Measurements from ENCODE around the gene RASIP1.

RASIP1 gene

DNA sequence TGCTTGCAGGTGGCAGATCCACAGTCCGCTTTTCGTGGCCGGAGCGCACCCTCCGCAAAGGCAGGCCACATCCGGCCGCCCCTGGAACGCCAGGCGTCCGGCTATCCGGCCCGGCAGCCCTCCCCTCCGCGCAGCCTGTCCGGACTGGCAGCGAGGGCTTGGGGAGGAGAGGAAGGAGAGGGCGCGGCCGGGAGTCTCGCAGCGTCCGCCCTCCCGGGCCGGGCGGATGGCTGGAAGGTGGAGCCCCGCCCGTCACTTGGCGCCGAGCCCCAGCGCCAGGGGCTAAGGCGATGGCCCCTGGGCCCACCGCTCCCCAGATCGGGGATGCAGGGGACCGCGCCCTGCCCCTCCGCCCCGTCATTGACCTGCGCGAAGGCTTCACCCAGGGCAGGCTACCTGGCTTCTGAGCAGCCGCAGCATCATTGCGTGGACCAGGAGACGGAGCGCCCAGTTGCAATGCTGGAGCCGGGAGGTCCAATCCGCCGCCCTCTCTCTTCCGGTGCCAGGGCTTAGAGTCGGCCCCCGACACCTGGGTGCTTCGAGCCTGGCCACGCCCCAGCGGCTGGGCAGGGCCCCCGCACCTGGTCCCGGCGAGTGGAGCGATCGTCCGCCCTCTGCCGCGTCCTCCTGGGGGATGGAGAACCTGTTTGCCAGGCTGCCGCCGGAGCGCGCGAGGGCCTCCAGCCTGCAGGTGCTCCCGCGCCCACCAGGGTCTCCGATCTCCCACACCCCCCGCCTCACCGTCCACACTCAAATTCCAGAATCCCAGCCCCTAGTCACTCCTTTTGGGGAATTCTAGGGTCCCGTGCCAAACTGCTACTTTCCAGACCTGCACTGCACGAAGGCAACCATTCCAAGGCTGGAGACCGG lies 12.3 kb upstream of the RASIP1 start, which contains the start of gene FUT1 (continued):
- TF ChIP-seq, protein P1, sequence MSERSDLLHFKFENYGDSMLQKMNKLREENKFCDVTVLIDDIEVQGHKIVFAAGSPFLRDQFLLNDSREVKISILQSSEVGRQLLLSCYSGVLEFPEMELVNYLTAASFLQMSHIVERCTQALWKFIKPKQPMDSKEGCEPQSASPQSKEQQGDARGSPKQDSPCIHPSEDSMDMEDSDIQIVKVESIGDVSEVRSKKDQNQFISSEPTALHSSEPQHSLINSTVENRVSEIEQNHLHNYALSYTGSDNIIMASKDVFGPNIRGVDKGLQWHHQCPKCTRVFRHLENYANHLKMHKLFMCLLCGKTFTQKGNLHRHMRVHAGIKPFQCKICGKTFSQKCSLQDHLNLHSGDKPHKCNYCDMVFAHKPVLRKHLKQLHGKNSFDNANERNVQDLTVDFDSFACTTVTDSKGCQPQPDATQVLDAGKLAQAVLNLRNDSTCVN (tag by site-specific recombination; optimal IDR thresholded peaks at IDR 0.05): peak; percentile 48
- TF ChIP-seq, protein P2, sequence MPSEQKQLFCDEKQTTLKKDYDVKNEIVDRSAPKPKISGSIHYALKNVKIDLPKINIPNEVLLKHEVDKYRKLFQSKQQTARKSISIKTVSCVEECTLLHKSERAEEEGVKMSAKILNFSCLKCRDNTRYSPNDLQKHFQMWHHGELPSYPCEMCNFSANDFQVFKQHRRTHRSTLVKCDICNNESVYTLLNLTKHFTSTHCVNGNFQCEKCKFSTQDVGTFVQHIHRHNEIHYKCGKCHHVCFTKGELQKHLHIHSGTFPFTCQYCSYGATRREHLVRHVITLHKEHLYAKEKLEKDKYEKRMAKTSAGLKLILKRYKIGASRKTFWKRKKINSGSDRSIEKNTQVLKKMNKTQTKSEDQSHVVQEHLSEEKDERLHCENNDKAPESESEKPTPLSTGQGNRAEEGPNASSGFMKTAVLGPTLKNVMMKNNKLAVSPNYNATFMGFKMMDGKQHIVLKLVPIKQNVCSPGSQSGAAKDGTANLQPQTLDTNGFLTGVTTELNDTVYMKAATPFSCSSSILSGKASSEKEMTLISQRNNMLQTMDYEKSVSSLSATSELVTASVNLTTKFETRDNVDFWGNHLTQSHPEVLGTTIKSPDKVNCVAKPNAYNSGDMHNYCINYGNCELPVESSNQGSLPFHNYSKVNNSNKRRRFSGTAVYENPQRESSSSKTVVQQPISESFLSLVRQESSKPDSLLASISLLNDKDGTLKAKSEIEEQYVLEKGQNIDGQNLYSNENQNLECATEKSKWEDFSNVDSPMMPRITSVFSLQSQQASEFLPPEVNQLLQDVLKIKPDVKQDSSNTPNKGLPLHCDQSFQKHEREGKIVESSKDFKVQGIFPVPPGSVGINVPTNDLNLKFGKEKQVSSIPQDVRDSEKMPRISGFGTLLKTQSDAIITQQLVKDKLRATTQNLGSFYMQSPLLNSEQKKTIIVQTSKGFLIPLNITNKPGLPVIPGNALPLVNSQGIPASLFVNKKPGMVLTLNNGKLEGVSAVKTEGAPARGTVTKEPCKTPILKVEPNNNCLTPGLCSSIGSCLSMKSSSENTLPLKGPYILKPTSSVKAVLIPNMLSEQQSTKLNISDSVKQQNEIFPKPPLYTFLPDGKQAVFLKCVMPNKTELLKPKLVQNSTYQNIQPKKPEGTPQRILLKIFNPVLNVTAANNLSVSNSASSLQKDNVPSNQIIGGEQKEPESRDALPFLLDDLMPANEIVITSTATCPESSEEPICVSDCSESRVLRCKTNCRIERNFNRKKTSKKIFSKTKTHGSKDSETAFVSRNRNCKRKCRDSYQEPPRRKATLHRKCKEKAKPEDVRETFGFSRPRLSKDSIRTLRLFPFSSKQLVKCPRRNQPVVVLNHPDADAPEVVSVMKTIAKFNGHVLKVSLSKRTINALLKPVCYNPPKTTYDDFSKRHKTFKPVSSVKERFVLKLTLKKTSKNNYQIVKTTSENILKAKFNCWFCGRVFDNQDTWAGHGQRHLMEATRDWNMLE (tag by site-specific recombination; conservative IDR thresholded peaks at IDR 0.05; ENCODE audit: low read depth): no peak
- TF ChIP-seq GLIS2 (tag by site-specific recombination; IDR thresholded peaks at IDR 0.05) (peak; percentile 74), ZNF416 (tag by site-specific recombination; IDR thresholded peaks at IDR 0.05) (no peak), ZBTB21 (tag by site-specific recombination; IDR thresholded peaks at IDR 0.05) (peak; percentile 14; the same call in 1 of the 2 replicates), SALL2 (tag by site-specific recombination; IDR thresholded peaks at IDR 0.05; ENCODE audit: borderline replicate concordance) (no peak), ZNF341 (tag by site-specific recombination; IDR thresholded peaks at IDR 0.05; ENCODE audit: low read depth) (peak; percentile 53), ZNF549 (tag by site-specific recombination; IDR thresholded peaks at IDR 0.05) (no peak), ZFHX2 (tag by site-specific recombination; conservative IDR thresholded peaks at IDR 0.05) (peak; percentile 67), YY2 (tag by site-specific recombination; IDR thresholded peaks at IDR 0.05) (no peak; the same call in 1 of the 2 replicates), ZNF221 (tag by site-specific recombination; IDR thresholded peaks at IDR 0.05; ENCODE audit: borderline replicate concordance) (no peak)
- TF ChIP-seq, protein P3, sequence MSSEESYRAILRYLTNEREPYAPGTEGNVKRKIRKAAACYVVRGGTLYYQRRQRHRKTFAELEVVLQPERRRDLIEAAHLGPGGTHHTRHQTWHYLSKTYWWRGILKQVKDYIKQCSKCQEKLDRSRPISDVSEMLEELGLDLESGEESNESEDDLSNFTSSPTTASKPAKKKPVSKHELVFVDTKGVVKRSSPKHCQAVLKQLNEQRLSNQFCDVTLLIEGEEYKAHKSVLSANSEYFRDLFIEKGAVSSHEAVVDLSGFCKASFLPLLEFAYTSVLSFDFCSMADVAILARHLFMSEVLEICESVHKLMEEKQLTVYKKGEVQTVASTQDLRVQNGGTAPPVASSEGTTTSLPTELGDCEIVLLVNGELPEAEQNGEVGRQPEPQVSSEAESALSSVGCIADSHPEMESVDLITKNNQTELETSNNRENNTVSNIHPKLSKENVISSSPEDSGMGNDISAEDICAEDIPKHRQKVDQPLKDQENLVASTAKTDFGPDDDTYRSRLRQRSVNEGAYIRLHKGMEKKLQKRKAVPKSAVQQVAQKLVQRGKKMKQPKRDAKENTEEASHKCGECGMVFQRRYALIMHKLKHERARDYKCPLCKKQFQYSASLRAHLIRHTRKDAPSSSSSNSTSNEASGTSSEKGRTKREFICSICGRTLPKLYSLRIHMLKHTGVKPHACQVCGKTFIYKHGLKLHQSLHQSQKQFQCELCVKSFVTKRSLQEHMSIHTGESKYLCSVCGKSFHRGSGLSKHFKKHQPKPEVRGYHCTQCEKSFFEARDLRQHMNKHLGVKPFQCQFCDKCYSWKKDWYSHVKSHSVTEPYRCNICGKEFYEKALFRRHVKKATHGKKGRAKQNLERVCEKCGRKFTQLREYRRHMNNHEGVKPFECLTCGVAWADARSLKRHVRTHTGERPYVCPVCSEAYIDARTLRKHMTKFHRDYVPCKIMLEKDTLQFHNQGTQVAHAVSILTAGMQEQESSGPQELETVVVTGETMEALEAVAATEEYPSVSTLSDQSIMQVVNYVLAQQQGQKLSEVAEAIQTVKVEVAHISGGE (tag by site-specific recombination; conservative IDR thresholded peaks at IDR 0.05; ENCODE audit: low read depth): peak; percentile 53; the same call in 1 of the 2 replicates
- TF ChIP-seq, protein P4, sequence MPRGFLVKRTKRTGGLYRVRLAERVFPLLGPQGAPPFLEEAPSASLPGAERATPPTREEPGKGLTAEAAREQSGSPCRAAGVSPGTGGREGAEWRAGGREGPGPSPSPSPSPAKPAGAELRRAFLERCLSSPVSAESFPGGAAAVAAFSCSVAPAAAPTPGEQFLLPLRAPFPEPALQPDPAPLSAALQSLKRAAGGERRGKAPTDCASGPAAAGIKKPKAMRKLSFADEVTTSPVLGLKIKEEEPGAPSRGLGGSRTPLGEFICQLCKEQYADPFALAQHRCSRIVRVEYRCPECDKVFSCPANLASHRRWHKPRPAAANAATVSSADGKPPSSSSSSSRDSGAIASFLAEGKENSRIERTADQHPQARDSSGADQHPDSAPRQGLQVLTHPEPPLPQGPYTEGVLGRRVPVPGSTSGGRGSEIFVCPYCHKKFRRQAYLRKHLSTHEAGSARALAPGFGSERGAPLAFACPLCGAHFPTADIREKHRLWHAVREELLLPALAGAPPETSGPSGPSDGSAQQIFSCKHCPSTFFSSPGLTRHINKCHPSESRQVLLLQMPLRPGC (tag by site-specific recombination; IDR thresholded peaks at IDR 0.05): no peak
- TF ChIP-seq, protein P5, sequence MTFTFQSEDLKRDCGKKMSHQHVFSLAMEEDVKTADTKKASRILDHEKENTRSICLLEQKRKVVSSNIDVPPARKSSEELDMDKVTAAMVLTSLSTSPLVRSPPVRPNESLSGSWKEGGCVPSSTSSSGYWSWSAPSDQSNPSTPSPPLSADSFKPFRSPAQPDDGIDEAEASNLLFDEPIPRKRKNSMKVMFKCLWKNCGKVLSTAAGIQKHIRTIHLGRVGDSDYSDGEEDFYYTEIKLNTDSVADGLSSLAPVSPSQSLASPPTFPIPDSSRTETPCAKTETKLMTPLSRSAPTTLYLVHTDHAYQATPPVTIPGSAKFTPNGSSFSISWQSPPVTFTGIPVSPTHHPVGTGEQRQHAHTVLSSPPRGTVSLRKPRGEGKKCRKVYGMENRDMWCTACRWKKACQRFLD (tag by site-specific recombination; IDR thresholded peaks at IDR 0.05): no peak
- TF ChIP-seq, protein P6, sequence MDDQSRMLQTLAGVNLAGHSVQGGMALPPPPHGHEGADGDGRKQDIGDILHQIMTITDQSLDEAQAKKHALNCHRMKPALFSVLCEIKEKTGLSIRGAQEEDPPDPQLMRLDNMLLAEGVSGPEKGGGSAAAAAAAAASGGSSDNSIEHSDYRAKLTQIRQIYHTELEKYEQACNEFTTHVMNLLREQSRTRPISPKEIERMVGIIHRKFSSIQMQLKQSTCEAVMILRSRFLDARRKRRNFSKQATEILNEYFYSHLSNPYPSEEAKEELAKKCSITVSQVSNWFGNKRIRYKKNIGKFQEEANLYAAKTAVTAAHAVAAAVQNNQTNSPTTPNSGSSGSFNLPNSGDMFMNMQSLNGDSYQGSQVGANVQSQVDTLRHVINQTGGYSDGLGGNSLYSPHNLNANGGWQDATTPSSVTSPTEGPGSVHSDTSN (CRISPR knock-in tag; IDR thresholded peaks at IDR 0.05): peak; percentile 9; the same call in 1 of the 2 replicates
- TF ChIP-seq, protein P7, sequence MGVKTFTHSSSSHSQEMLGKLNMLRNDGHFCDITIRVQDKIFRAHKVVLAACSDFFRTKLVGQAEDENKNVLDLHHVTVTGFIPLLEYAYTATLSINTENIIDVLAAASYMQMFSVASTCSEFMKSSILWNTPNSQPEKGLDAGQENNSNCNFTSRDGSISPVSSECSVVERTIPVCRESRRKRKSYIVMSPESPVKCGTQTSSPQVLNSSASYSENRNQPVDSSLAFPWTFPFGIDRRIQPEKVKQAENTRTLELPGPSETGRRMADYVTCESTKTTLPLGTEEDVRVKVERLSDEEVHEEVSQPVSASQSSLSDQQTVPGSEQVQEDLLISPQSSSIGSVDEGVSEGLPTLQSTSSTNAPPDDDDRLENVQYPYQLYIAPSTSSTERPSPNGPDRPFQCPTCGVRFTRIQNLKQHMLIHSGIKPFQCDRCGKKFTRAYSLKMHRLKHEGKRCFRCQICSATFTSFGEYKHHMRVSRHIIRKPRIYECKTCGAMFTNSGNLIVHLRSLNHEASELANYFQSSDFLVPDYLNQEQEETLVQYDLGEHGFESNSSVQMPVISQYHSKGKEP (tag by site-specific recombination; IDR thresholded peaks at IDR 0.05): peak; percentile 62
- TF ChIP-seq, protein P8, sequence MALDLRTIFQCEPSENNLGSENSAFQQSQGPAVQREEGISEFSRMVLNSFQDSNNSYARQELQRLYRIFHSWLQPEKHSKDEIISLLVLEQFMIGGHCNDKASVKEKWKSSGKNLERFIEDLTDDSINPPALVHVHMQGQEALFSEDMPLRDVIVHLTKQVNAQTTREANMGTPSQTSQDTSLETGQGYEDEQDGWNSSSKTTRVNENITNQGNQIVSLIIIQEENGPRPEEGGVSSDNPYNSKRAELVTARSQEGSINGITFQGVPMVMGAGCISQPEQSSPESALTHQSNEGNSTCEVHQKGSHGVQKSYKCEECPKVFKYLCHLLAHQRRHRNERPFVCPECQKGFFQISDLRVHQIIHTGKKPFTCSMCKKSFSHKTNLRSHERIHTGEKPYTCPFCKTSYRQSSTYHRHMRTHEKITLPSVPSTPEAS (tag by site-specific recombination; IDR thresholded peaks at IDR 0.05): no peak; the same call in 1 of the 2 replicates
